IMR-90 (cell line): ENCODE data around the gene MUCL3. TPM values are rescaled to one million over a fixed set of nuclear protein-coding genes. Genes with fewer than 3 reads are reported as not detected.
A peak's percentile ranks its signal among the peaks of the same experiment; 100 is the strongest.

Experiments
- ATAC-seq: fragments of 200-7000 bp; cut with Tn5 transposase; 2 replicates; pipeline ENCODE4 v1.9.1; 2020; ENCODE audit warnings: low read depth, mild to moderate bottlenecking, moderate library complexity
- BruUV-seq: library from RNA; stranded (reverse); fragments of 400-500 nt; replicated peaks from 2 replicates; lab custom pipeline; 2021; lab: Mats Ljungman, UMichigan
- CTCF ChIA-PET: fragments of 300-600 bp; formaldehyde crosslinking; extraction: SDS; loops from one replicate; lab custom pipeline; 2021; ENCODE audit warnings: antibody characterized with exemption; lab: Yijun Ruan, JAX
- POLR2A ChIA-PET: fragments of 300-600 bp; sonication (Branson Sonifier 250); formaldehyde crosslinking; loops from one replicate; lab custom pipeline; 2022; ENCODE audit warnings: antibody characterized with exemption; ENCODE audit not compliant: unreplicated experiment; lab: Charles Lee
- DNase-seq: peaks from one replicate; pipeline ENCODE4 v3.0.0; 2013
- H2AFZ ChIP-seq: replicated peaks from 2 replicates; pipeline ENCODE3; 2013; ENCODE audit warnings: low read length, mild to moderate bottlenecking; ENCODE audit not compliant: poor library complexity
- H2AK5ac ChIP-seq: 2 replicates; pipeline ENCODE4 v1.6.1; 2013; ENCODE audit warnings: low read depth, low read length, inconsistent platforms
- H2AK9ac ChIP-seq: replicated peaks from 2 replicates; pipeline ENCODE3; 2013; ENCODE audit warnings: mild to moderate bottlenecking, low read depth, low read length, moderate library complexity; ENCODE audit not compliant: poor library complexity
- H2BK120ac ChIP-seq: 2 replicates; pipeline ENCODE4 v1.6.1; 2013; ENCODE audit warnings: low read depth, low read length, inconsistent platforms
- H2BK15ac ChIP-seq: 3 replicates; pipeline ENCODE4 v1.6.1; 2013; ENCODE audit warnings: low read depth, low read length, inconsistent platforms
- H2BK20ac ChIP-seq: 2 replicates; pipeline ENCODE4 v1.6.1; 2013; ENCODE audit warnings: low read depth, mild to moderate bottlenecking, inconsistent platforms, low read length, moderate library complexity
- H2BK5ac ChIP-seq: 2 replicates; pipeline ENCODE4 v1.6.1; 2013; ENCODE audit warnings: mild to moderate bottlenecking, low read depth, low read length, inconsistent platforms; ENCODE audit not compliant: poor library complexity, severe bottlenecking
- H3K14ac ChIP-seq: replicated peaks from 2 replicates; pipeline ENCODE4 v1.6.1; 2013; ENCODE audit warnings: low read depth, low read length, inconsistent platforms
- H3K18ac ChIP-seq: 2 replicates; pipeline ENCODE4 v1.6.1; 2013; ENCODE audit warnings: low read depth, low read length, control low read depth
- H3K23ac ChIP-seq: 2 replicates; pipeline ENCODE4 v1.6.1; 2013; ENCODE audit warnings: low read depth, low read length, inconsistent platforms
- H3K27ac ChIP-seq: 2 replicates; pipeline ENCODE4 v1.5.1; 2013; ENCODE audit warnings: mild to moderate bottlenecking, control low read depth, low read length; ENCODE audit not compliant: insufficient read depth
- H3K27me3 ChIP-seq: 2 replicates; pipeline ENCODE4 v1.6.1; 2013; ENCODE audit warnings: low read length; ENCODE audit not compliant: control insufficient read depth, insufficient read depth
- H3K36me3 ChIP-seq: 2 replicates; pipeline ENCODE4 v1.6.1; 2013; ENCODE audit warnings: low read length, mixed read lengths; ENCODE audit not compliant: control insufficient read depth, insufficient read depth
- H3K4ac ChIP-seq: 2 replicates; pipeline ENCODE4 v1.6.1; 2013; ENCODE audit warnings: low read depth, low read length, inconsistent platforms
- H3K4me1 ChIP-seq: 2 replicates; pipeline ENCODE4 v1.6.1; 2013; ENCODE audit warnings: low read length, mixed read lengths; ENCODE audit not compliant: control insufficient read depth, insufficient read depth
- H3K4me2 ChIP-seq: 2 replicates; pipeline ENCODE4 v1.6.1; 2013; ENCODE audit warnings: low read depth, mild to moderate bottlenecking, control low read depth, low read length, moderate library complexity
- H3K4me3 ChIP-seq: 2 replicates; pipeline ENCODE4 v1.5.1; 2013; ENCODE audit warnings: low read depth, mild to moderate bottlenecking, control low read depth, low read length, moderate library complexity; ENCODE audit not compliant: insufficient read depth
- H3K56ac ChIP-seq: 2 replicates; pipeline ENCODE4 v1.6.1; 2013; ENCODE audit warnings: low read length, inconsistent platforms; ENCODE audit not compliant: insufficient read depth; ENCODE audit errors: extremely low read depth
- H3K79me1 ChIP-seq, 2 experiments: 2 replicates each; pipeline ENCODE4 v1.6.1; 2013; ENCODE audit warnings: low read length in 2 of 2, inconsistent platforms in 1 of 2, low read depth in 1 of 2
- H3K9ac ChIP-seq: 2 replicates; pipeline ENCODE4 v1.6.1; 2013; ENCODE audit warnings: low read depth, low read length, control low read depth
- H3K9me1 ChIP-seq: 2 replicates; pipeline ENCODE4 v1.6.1; 2013; ENCODE audit warnings: low read length, inconsistent platforms; ENCODE audit not compliant: insufficient read depth
- H3K9me3 ChIP-seq: 2 replicates; pipeline ENCODE4 v1.6.1; 2013; ENCODE audit warnings: low read length; ENCODE audit not compliant: control insufficient read depth, insufficient read depth
- H4K20me1 ChIP-seq: 2 replicates; pipeline ENCODE4 v1.6.1; 2013; ENCODE audit warnings: low read length, inconsistent platforms; ENCODE audit not compliant: insufficient read depth
- H4K5ac ChIP-seq: 2 replicates; pipeline ENCODE4 v1.6.1; 2013; ENCODE audit warnings: mild to moderate bottlenecking, low read depth, low read length, control low read depth
- H4K8ac ChIP-seq, 2 experiments: 2 replicates each; pipeline ENCODE4 v1.6.1; 2013; ENCODE audit warnings: low read depth in 2 of 2, low read length in 2 of 2, control low read depth in 1 of 2, inconsistent platforms in 1 of 2
- H4K91ac ChIP-seq: 2 replicates; pipeline ENCODE4 v1.6.1; 2013; ENCODE audit warnings: low read depth, low read length, inconsistent platforms; ENCODE audit not compliant: insufficient read depth
- CHD1 ChIP-seq: IDR thresholded peaks from 2 replicates; pipeline ENCODE4 v1.6.1; 2012; ENCODE audit warnings: low read depth, low read length, improper control_type of control experiment
- FOS ChIP-seq: fragments of 150-350 bp; IDR thresholded peaks from 2 replicates; pipeline ENCODE4 v1.6.1; 2016; ENCODE audit warnings: low read depth, low read length
- MAFK ChIP-seq: IDR thresholded peaks from 2 replicates; pipeline ENCODE4 v1.6.1; 2012; ENCODE audit warnings: low read depth, low read length, improper control_type of control experiment
- MAZ ChIP-seq: IDR thresholded peaks from 2 replicates; pipeline ENCODE4 v1.6.1; 2012; ENCODE audit warnings: low read depth, mild to moderate bottlenecking, low read length, improper control_type of control experiment, moderate library complexity, borderline replicate concordance
- MXI1 ChIP-seq: IDR thresholded peaks from 2 replicates; pipeline ENCODE4 v1.6.1; 2012; ENCODE audit warnings: low read depth, mild to moderate bottlenecking, low read length, moderate library complexity, borderline replicate concordance
- NFE2L2 ChIP-seq: fragments of 150-350 bp; IDR thresholded peaks from 2 replicates; pipeline ENCODE4 v1.6.1; 2016; ENCODE audit warnings: low read depth, mild to moderate bottlenecking, low read length
- RFX5 ChIP-seq: IDR thresholded peaks from 2 replicates; pipeline ENCODE4 v1.8.0; 2012; ENCODE audit warnings: low read depth, mild to moderate bottlenecking, low read length, moderate library complexity
- SMC3 ChIP-seq: fragments of 150-350 bp; IDR thresholded peaks from 2 replicates; pipeline ENCODE4 v1.6.1; 2016; ENCODE audit warnings: low read depth, mild to moderate bottlenecking, antibody characterized with exemption, low read length, moderate library complexity
- USF2 ChIP-seq: fragments of 150-350 bp; IDR thresholded peaks from 2 replicates; pipeline ENCODE4 v1.6.1; 2017; ENCODE audit warnings: mild to moderate bottlenecking, antibody characterized with exemption, low read length, low read depth
- WGBS, 2 experiments: methylation state at CpG; one replicate each; pipeline versions ENCODE4 v1.1.5 to v1.1.7; 2013; ENCODE audit warnings: missing lambda C conversion rate in 2 of 2; ENCODE audit not compliant: insufficient read length in 1 of 2; ENCODE audit errors: extremely low coverage in 2 of 2; 5-methylcytosine and 5-hydroxymethylcytosine counted together
- dilution Hi-C: fragments of 300-500 bp; cut with HindIII; formaldehyde crosslinking; loops from one replicate; pipeline ENCODE4 v1.14.3; 2018; ENCODE audit warnings: low sequenced_read_pairs; ENCODE audit not compliant: unreplicated experiment
- in situ Hi-C: fragments of 300-500 bp; cut with MboI; formaldehyde crosslinking; loops from 3 replicates; pipeline ENCODE4 v1.14.3; 2019; ENCODE audit warnings: low sequenced_read_pairs, inconsistent platforms, mixed read lengths
- intact Hi-C: fragments of 100-400 bp; cut with micrococcal nuclease; formaldehyde crosslinking; loops from 2 replicates; pipeline ENCODE4 v1.10.0; 2022
- polyA plus RNA-seq, 3 experiments: library from polyadenylated mRNA; depleted of rRNA; stranded (reverse); fragments of >200 nt; gene quantifications; 2 replicates each; pipeline ENCODE4 v1.2.3, GENCODE V29; 2012; ENCODE audit warnings: low replicate concordance in 1 of 3
- total RNA-seq: library from RNA; depleted of rRNA; stranded (reverse); fragments of >200 nt; gene quantifications from 2 replicates; pipeline ENCODE4 v1.2.3, GENCODE V29; 2012
- TF ChIP-seq, protein P1 (sequence below): conservative IDR thresholded peaks from 2 replicates; pipeline ENCODE4 v1.5.1; 2012; ENCODE audit warnings: mild to moderate bottlenecking, low read depth, low read length, improper control_type of control experiment

MUCL3 gene
- total and polyA plus RNA-seq, 2 of the 4 experiments (the other 2 are of a cell fraction): not detected

- TF ChIP-seq MAFK: no peak
- TF ChIP-seq SMC3: peak; percentile 1; the same call in 1 of the 2 replicates
- no peak for TF ChIP-seq NFE2L2
Measured at GRCh38 chr6:30907758-30908591, 32.8 kb upstream of the MUCL3 start, which contains the start of gene GTF2H4 (continued).

DNA sequence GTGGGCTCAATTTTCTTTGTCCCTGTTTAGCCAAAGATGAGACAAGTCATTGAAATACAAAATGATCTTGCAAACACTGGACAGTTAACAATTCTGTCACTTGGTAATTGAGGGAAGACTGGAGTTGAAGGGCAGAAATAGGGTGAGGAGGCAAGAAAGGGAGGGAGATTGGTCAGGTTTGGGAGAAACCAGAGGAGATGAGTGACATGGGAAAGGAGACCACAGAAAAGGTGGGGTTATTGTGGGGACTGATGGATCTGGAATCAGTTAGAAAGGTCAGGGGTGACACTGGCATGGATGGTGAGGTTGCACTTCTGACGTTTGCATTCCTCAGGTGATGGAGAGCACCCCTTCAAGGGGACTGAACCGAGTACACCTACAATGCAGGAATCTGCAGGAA is 32.1 kb upstream of the MUCL3 start:
- Histone ChIP-seq H3K4me2 (peak overlapping the region; percentile 86), H2BK120ac (no peak overlapping the region), H3K4me1 (peaks cover 7% of the 10 kb centered on the region), H2BK5ac (no peak overlapping the region), H4K20me1 (no peaks in the 10 kb centered on the region), H3K14ac (peak overlapping the region; percentile 96), H2BK20ac (no peak overlapping the region), H4K91ac (no peak overlapping the region; the same call in 1 of the 2 replicates), H3K79me1 (peaks cover 13 to 19% of the 10 kb centered on the region in 2 experiments), H3K9me3 (no peaks in the 10 kb centered on the region), H3K4ac (peak overlapping the region; percentile 96), H2AFZ (peak overlapping the region; percentile 96), H3K27ac (peak overlapping the region; percentile 77), H2AK9ac (peak overlapping the region; percentile 96), H2BK15ac (no peak overlapping the region), H3K23ac (peak overlapping the region; percentile 80; the same call in 1 of the 2 replicates), H2AK5ac (peak overlapping the region; percentile 69; the same call in 1 of the 2 replicates), H3K36me3 (peaks cover 17% of the 10 kb centered on the region), H4K8ac (peak overlapping the region; percentile 86 to 95; a peak in 3 of 4 replicates), H3K4me3 (peak overlapping the region; percentile 96), H3K56ac (0 out of 2 replicates have a peak overlapping the region, but pooled peaks have one; percentile 56), H3K9ac (peak overlapping the region; percentile 95), H3K27me3 (no peaks in the 10 kb centered on the region), H4K5ac (peak overlapping the region; percentile 87), H3K18ac (no peak overlapping the region), H3K9me1 (no peaks in the 10 kb centered on the region)
- no peak for ATAC-seq
- TF ChIP-seq CHD1 (no peak), RFX5 (no peak), MAZ (no peak), USF2 (no peak), MXI1 (no peak), FOS (no peak)
- TF ChIP-seq, protein P1, sequence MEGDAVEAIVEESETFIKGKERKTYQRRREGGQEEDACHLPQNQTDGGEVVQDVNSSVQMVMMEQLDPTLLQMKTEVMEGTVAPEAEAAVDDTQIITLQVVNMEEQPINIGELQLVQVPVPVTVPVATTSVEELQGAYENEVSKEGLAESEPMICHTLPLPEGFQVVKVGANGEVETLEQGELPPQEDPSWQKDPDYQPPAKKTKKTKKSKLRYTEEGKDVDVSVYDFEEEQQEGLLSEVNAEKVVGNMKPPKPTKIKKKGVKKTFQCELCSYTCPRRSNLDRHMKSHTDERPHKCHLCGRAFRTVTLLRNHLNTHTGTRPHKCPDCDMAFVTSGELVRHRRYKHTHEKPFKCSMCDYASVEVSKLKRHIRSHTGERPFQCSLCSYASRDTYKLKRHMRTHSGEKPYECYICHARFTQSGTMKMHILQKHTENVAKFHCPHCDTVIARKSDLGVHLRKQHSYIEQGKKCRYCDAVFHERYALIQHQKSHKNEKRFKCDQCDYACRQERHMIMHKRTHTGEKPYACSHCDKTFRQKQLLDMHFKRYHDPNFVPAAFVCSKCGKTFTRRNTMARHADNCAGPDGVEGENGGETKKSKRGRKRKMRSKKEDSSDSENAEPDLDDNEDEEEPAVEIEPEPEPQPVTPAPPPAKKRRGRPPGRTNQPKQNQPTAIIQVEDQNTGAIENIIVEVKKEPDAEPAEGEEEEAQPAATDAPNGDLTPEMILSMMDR: no peak
- intact Hi-C loops (loop anchor here (1.0 kb wide), 1 partner anchor 80 kb away; no protein-coding TSS in a partner anchor), dilution Hi-C loops (no loop called here), in situ Hi-C loops (no loop called here)
- DNase-seq: no peak
- POLR2A ChIA-PET: no interaction called here
- no TSS peak for BruUV-seq
- CTCF ChIA-PET: interaction anchor here (2.5 kb wide), 1 partner anchor 171 kb away, joined by 8 read pairs; no protein-coding TSS in a partner anchor
- WGBS, 2 experiments: no CpG with 5 or more reads among the region's 2 CpGs
